IPS-20b (cell line): ENCODE results near the gene NUDT7.

Source experiments
- H3K27ac ChIP-seq: one replicate; pipeline ENCODE4 v1.5.1; 2013; ENCODE audit warnings: low read length
- H3K27me3 ChIP-seq: 2 replicates; pipeline ENCODE4 v1.6.1; 2013; ENCODE audit warnings: mild to moderate bottlenecking, low read length, inconsistent platforms; ENCODE audit not compliant: insufficient read depth
- H3K36me3 ChIP-seq: 2 replicates; pipeline ENCODE4 v1.6.1; 2013; ENCODE audit warnings: low read depth, mild to moderate bottlenecking, inconsistent platforms, low read length, moderate library complexity; ENCODE audit not compliant: insufficient read depth
- H3K4me1 ChIP-seq: 2 replicates; pipeline ENCODE4 v1.6.1; 2013; ENCODE audit warnings: mild to moderate bottlenecking, control low read depth, inconsistent platforms, low read length, moderate library complexity; ENCODE audit not compliant: insufficient read depth
- H3K4me3 ChIP-seq: 2 replicates; pipeline ENCODE4 v1.5.1; 2013; ENCODE audit warnings: mild to moderate bottlenecking, low read length, inconsistent platforms
- H3K9ac ChIP-seq: 2 replicates; pipeline ENCODE4 v1.6.1; 2013; ENCODE audit warnings: low read depth, mild to moderate bottlenecking, inconsistent platforms, low read length, moderate library complexity
- H3K9me3 ChIP-seq: 2 replicates; pipeline ENCODE4 v1.6.1; 2013; ENCODE audit warnings: mild to moderate bottlenecking, low read depth, low read length, inconsistent platforms; ENCODE audit not compliant: insufficient read depth

The NUDT7 gene

GRCh38 chr16:77759821-77760220 lies 37.5 kb downstream of the NUDT7 start:
- Histone ChIP-seq H3K27ac (no peak overlapping the region), H3K36me3 (no peaks in the 10 kb centered on the region), H3K4me1 (no peaks in the 10 kb centered on the region), H3K27me3 (no peaks in the 10 kb centered on the region), H3K4me3 (no peak overlapping the region), H3K9ac (no peak overlapping the region), H3K9me3 (no peaks in the 10 kb centered on the region)

DNA sequence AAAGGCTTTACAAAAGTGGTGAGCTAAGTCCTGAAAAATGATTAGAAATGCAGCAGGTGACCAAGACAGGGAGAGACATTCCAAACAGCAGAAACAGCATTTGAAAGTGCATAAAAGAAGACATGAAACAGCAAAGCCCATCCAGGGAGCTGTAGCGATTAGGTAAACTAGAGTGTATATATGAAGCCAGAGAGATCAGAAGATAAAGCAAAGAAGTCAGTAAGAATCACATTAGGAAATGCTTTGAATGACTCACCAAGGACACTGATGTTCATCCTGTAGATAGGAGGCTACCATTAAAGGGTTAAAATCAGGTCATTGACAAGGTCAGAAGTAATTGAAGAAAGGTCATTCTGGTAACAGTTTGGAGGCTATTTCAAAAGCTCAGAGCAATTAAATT lies 38.5 kb downstream of the NUDT7 start:
- Histone ChIP-seq H3K9ac (no peak overlapping the region), H3K36me3 (no peaks in the 10 kb centered on the region), H3K9me3 (no peaks in the 10 kb centered on the region), H3K27ac (no peak overlapping the region), H3K4me3 (no peak overlapping the region), H3K27me3 (no peaks in the 10 kb centered on the region), H3K4me1 (no peaks in the 10 kb centered on the region)

DNA sequence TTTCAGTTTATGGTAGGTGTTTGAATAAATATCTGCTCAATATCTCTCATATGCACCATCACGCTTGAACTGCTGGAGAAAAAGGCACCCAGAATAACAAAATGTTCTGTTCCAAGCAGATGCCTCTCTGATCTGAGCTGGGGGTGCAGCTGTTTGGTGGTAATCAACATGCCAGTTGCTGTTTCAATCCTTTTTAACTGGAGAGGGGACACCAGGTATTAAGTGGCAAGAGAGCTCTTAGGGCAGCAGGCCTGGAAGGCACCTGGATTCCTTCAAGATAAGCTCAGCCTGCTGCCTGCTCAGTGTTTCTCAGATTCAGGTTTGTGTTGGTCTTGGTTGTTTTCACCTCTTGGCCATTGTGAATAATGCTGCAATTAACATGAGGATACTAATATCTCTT lies 38.9 kb downstream of the NUDT7 start:
- Histone ChIP-seq H3K9ac (no peak overlapping the region), H3K4me3 (no peak overlapping the region), H3K27ac (no peak overlapping the region), H3K4me1 (no peaks in the 10 kb centered on the region), H3K27me3 (no peaks in the 10 kb centered on the region), H3K9me3 (no peaks in the 10 kb centered on the region), H3K36me3 (no peaks in the 10 kb centered on the region)

- Histone ChIP-seq H3K36me3 (no peaks in the 10 kb centered on the region), H3K27me3 (no peaks in the 10 kb centered on the region), H3K9me3 (no peaks in the 10 kb centered on the region), H3K27ac (no peak overlapping the region), H3K9ac (no peak overlapping the region), H3K4me3 (no peak overlapping the region), H3K4me1 (no peaks in the 10 kb centered on the region)
Observed at GRCh38 chr16:77762262-77762661, 39.9 kb downstream of the NUDT7 start.

GRCh38 chr16:77763994-77764393 lies 41.7 kb downstream of the NUDT7 start:
- no peak overlapping the region for H3K27ac ChIP-seq
- no peaks in the 10 kb centered on the region for H3K36me3 ChIP-seq
- no peak overlapping the region for H3K4me3 ChIP-seq
- H3K9me3 ChIP-seq = no peaks in the 10 kb centered on the region
- no peaks in the 10 kb centered on the region for H3K27me3 ChIP-seq
- no peaks in the 10 kb centered on the region for H3K4me1 ChIP-seq
- no peak overlapping the region for H3K9ac ChIP-seq

DNA sequence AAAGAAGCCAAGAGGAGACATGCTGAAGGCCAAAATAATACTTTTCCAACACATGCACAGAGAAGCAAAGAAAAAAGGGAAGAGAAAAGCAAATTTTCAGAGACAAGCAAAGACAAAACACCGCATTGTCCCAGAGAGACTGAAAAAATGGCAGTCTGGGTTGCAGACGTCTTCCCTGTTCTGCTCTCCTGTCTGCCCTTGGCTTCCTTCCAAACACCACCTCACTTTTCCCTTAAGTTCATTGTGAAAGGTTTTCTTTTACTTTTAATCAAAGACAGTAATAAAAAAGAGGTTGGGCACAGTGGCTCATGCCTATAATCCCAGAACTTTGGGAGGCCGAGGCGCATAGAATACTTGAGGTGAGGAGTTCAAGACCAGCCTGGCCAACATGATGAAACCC lies 44.9 kb downstream of the NUDT7 start:
- no peaks in the 10 kb centered on the region for H3K36me3 ChIP-seq
- H3K9me3 ChIP-seq = no peaks in the 10 kb centered on the region
- H3K27ac ChIP-seq = no peak overlapping the region
- no peak overlapping the region for H3K9ac ChIP-seq
- H3K4me3 ChIP-seq = no peak overlapping the region
- no peaks in the 10 kb centered on the region for H3K27me3 ChIP-seq
- H3K4me1 ChIP-seq = no peaks in the 10 kb centered on the region

GRCh38 chr16:77767826-77768225 lies 45.5 kb downstream of the NUDT7 start:
- H3K4me3 ChIP-seq = no peak overlapping the region
- H3K4me1 ChIP-seq = no peaks in the 10 kb centered on the region
- no peaks in the 10 kb centered on the region for H3K27me3 ChIP-seq
- no peak overlapping the region for H3K9ac ChIP-seq
- no peaks in the 10 kb centered on the region for H3K9me3 ChIP-seq
- H3K27ac ChIP-seq = no peak overlapping the region
- no peaks in the 10 kb centered on the region for H3K36me3 ChIP-seq

DNA sequence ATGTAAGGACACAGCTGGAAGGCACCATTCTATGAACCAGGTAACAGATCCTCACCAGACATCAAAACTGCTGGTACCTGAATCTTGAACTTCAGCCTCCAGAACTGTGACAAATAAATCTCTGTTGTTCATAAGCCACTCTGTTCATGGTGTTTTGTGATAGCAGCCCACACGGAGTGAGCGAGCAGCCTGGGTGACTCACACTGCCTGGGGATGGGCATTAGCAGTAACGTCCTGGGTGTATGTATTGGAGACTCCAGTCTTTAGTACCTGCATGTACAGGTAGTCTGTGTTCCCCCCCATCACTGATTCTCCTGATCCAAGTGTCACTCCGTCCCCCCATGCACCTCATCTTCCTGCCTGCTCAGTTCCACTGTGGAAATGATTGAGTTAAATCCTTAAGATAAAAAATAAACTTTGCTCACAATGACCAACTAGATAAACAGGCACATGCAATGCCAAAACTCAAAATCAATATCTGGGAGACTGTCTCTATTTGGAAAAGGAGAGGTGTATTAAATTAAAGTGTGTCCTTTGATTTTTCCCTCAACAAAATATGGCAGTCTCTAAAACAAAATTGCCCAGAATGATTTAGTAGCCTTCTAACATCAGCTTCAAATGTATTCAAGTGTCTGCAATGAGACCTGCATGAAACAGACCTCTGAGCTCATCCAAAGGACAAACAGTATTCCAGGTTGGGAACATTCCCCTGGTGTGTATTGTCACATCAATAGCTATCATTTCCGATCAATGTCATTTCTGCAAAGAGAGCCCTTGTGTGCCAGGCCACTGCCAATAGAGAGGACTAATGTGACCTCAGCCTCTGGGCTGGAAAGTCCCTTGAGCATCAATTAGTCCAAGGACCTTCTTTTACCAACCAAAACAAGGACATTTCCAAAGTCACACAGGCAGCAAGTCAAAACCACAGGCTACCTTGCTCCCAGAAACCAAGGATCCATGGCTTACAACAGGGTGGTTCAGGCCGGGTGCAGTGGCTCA lies 53.9 kb downstream of the NUDT7 start:
- Histone ChIP-seq H3K27ac (no peak overlapping the region), H3K9ac (no peak overlapping the region), H3K36me3 (no peaks in the 10 kb centered on the region), H3K4me3 (no peak overlapping the region), H3K9me3 (no peaks in the 10 kb centered on the region), H3K4me1 (no peaks in the 10 kb centered on the region), H3K27me3 (no peaks in the 10 kb centered on the region)

GRCh38 chr16:77777745-77778144 lies 55.4 kb downstream of the NUDT7 start:
- Histone ChIP-seq H3K36me3 (no peaks in the 10 kb centered on the region), H3K9ac (no peak overlapping the region), H3K9me3 (no peaks in the 10 kb centered on the region), H3K4me1 (no peaks in the 10 kb centered on the region), H3K27me3 (no peaks in the 10 kb centered on the region), H3K27ac (no peak overlapping the region), H3K4me3 (no peak overlapping the region)

DNA sequence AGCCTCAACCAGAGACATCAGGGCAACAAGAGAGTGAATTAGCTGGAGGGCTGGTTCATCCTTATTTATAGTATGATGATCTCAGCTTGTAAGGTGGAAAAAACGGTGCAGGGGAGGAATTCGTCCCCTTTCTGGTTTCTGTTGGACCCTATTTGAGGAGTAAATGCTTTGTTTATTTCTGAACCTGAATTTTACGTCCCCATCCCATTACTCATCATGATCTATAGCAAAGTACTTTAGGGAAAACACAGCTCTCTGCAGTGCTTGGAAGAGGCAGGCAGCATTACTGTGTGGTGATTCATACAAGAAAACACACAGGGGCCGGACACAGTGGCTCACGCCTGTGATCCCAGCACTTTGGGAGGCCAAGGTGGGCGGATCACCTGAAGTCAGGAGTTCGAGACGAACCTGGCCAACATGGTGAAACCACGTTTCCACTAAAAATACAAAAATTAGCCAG lies 58.1 kb downstream of the NUDT7 start:
- H3K9ac ChIP-seq = no peak overlapping the region
- no peak overlapping the region for H3K4me3 ChIP-seq
- H3K9me3 ChIP-seq = no peaks in the 10 kb centered on the region
- H3K27ac ChIP-seq = no peak overlapping the region
- no peaks in the 10 kb centered on the region for H3K27me3 ChIP-seq
- no peaks in the 10 kb centered on the region for H3K36me3 ChIP-seq
- no peaks in the 10 kb centered on the region for H3K4me1 ChIP-seq

- peaks cover 4% of the 10 kb centered on the region for H3K27me3 ChIP-seq
- H3K9ac ChIP-seq = no peak overlapping the region
- no peaks in the 10 kb centered on the region for H3K9me3 ChIP-seq
- H3K27ac ChIP-seq = no peak overlapping the region
- H3K4me3 ChIP-seq = no peak overlapping the region
- no peaks in the 10 kb centered on the region for H3K4me1 ChIP-seq
- no peaks in the 10 kb centered on the region for H3K36me3 ChIP-seq
Observed at GRCh38 chr16:77781091-77781490, 58.8 kb downstream of the NUDT7 start.

DNA sequence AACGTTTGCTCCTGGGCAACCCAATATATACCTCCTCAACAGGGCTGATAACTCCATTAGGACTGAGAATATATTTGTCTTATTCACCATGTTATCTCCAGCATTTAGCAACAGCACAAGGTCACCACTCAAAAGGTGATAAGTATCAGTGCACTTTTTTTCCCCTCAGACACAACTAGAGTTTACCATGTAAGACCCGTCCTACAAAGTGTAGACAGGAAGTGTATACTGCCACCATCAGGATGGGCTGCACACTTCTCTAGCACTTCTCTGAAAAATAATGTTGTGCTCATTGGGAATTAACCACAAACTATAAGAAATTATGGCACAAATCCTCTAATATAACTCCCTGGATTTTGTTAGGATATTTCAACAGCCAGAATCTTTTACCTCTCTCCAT lies 60.4 kb downstream of the NUDT7 start:
- Histone ChIP-seq H3K9me3 (no peaks in the 10 kb centered on the region), H3K27ac (no peak overlapping the region), H3K36me3 (no peaks in the 10 kb centered on the region), H3K4me1 (no peaks in the 10 kb centered on the region), H3K27me3 (peaks cover 20% of the 10 kb centered on the region), H3K9ac (no peak overlapping the region), H3K4me3 (no peak overlapping the region)
